Fibroblast of villous mesenchyme (primary cell): ENCODE results near the gene ICAM1. TPM values are rescaled to one million over a fixed set of nuclear protein-coding genes. Genes with fewer than 3 reads are reported as not detected.

Experiments
- DNase-seq: peaks from one replicate; pipeline ENCODE4 v3.0.0-alpha.2; 2010; ENCODE audit warnings: low read depth
- H3K4me3 ChIP-seq: 2 replicates; pipeline ENCODE4 v1.5.1; 2011; ENCODE audit warnings: low read depth, mild to moderate bottlenecking, low read length
- CTCF ChIP-seq: IDR thresholded peaks from 2 replicates; pipeline ENCODE4 v1.5.1; 2012; ENCODE audit warnings: low read depth, mild to moderate bottlenecking, low read length; ENCODE audit not compliant: insufficient read depth
- small RNA-seq: library from RNA; depleted of rRNA; stranded (forward); fragments of <200 nt; gene quantifications from one replicate; pipeline ENCODE3, GENCODE V24; 2012
- total RNA-seq: library from RNA; depleted of rRNA; stranded (reverse); fragments of >200 nt; gene quantifications from 2 replicates; pipeline ENCODE4 v1.2.3, GENCODE V29; 2012

The ICAM1 gene
- total RNA-seq, 1 donor, result 244 TPM

- peak overlapping the region; percentile 91 for H3K4me3 ChIP-seq
- DNase-seq, result peak; percentile 98
- peak; percentile 27 for TF ChIP-seq CTCF
Observed at GRCh38 chr19:10334588-10335351, 63.9 kb downstream of the ICAM1 start.

DNA sequence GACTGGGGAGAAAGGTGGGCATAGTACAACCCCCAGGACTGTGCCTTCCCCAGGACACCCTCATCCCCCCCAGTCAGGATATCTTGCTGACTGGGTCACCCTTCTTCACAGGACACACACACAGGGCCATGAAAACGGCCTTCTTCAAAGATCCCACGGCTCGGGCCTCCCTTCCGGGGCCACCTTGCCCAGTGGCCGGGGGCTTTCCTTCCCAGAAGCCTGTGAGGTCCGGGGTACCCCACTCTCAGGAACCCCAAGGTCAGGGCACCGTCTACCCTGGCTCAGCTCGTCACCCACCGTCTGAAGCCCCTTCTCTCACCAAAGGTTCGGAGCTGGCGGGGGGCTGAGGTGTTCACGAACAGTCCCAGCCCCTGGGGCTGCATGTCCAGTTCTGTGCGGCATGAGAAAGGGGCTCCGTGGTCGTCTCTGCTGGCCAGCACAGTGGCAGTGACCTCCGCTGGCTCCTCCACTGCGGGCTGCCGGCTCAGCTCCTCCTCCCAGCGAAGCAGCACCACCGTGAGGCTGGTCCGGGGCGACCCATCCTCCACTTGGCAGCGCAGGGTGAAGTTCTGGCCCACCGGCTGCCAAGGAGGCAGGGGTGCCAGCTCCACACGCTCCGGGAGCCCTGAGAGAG is 64.5 kb downstream of the ICAM1 start:
- no peak for DNase-seq
- H3K4me3 ChIP-seq, result peak overlapping the region; percentile 91
- no peak for TF ChIP-seq CTCF

Small RNA genes lying within 50 kb of the gene (small RNA-seq; reads per million reads assigned to genes)
- gene AC011511.1, result not detected
- gene AC011511.4, result not detected
- gene MIR4322, result not detected

Other genes with a start within 250 kb of the ICAM1 start
- 24.2 and 25.9 TPM in 2 replicates for gene SHFL, start 184.8 kb upstream of the ICAM1 start, total RNA-seq
- gene ANGPTL6, start 168.4 kb upstream of the ICAM1 start, total RNA-seq, result under 0.01 TPM in 1 of 2 replicates, not detected in the other
- gene PPAN, start 164.8 kb upstream of the ICAM1 start, total RNA-seq, result 23.8 and 28.1 TPM in 2 replicates
- 0.43 and 1.9 TPM in 2 replicates for gene P2RY11, start 159.4 kb upstream of the ICAM1 start, total RNA-seq
- 244 and 264 TPM in 2 replicates for gene EIF3G, start 151.2 kb upstream of the ICAM1 start, total RNA-seq
- gene DNMT1, start 76.2 kb upstream of the ICAM1 start, total RNA-seq, result 56.1 and 60.2 TPM in 2 replicates
- 33.2 and 35.4 TPM in 2 replicates for gene S1PR2, start 39.8 kb upstream of the ICAM1 start, total RNA-seq
- 42.3 and 51.5 TPM in 2 replicates for gene MRPL4, start 18.9 kb upstream of the ICAM1 start, total RNA-seq
- 3.2 and 4.7 TPM in 2 replicates for gene ICAM4, start 15.8 kb downstream of the ICAM1 start, total RNA-seq
- 5.5 and 11.7 TPM in 2 replicates for gene ICAM5, start 18.8 kb downstream of the ICAM1 start, total RNA-seq
- gene ZGLP1, start 38.7 kb downstream of the ICAM1 start, total RNA-seq, result 0.32 and 0.43 TPM in 2 replicates
- gene FDX2, start 44.9 kb downstream of the ICAM1 start, total RNA-seq, result 24.2 and 30.3 TPM in 2 replicates
- gene RAVER1, start 62.4 kb downstream of the ICAM1 start, total RNA-seq, result 10.4 and 11.0 TPM in 2 replicates
- gene ICAM3, start 68.5 kb downstream of the ICAM1 start, total RNA-seq, result 4.3 and 7.4 TPM in 2 replicates
- gene TYK2, start 109.5 kb downstream of the ICAM1 start, total RNA-seq, result 83.8 and 96.6 TPM in 2 replicates
- 140 and 164 TPM in 2 replicates for gene CDC37, start 132.4 kb downstream of the ICAM1 start, total RNA-seq
- gene PDE4A, start 149.4 kb downstream of the ICAM1 start, total RNA-seq, result 3.9 and 4.8 TPM in 2 replicates
- 60.5 and 61.5 TPM in 2 replicates for gene KEAP1, start 232.2 kb downstream of the ICAM1 start, total RNA-seq
- 1.3 and 2.9 TPM in 2 replicates for gene S1PR5, start 246.3 kb downstream of the ICAM1 start, total RNA-seq